Middle frontal gyrus (tissue), 1 donor: ENCODE data around the gene SNX7.

Source experiments
- DNase-seq: peaks from one replicate; pipeline ENCODE4 v3.0.0-alpha.2; 2015; ENCODE audit warnings: low spot score; ENCODE audit errors: extremely low spot score

Gene SNX7

DNA sequence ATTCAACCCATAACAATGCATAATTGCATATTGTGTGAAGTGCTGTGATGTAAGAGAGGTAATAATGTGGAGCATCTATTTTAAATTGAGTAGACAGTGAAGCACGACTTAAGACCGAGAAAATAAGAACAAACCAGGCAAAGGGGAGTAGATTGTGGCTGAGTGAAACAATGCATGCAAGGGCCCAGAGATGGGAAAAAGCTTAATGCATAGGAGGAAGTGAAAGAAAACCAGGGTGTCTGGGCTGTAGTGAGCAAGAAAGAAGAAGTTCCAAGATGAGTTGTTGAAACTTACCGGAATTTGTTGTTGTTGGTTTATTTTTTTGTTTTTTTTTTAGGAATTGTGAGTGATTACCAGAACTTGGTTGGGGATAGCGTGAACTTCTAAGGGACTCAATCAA is 104.7 kb downstream of the SNX7 start:
- DNase-seq: no peak

GRCh38 chr1:98769162-98769561 is 107.6 kb downstream of the SNX7 start:
- DNase-seq: no peak

DNA sequence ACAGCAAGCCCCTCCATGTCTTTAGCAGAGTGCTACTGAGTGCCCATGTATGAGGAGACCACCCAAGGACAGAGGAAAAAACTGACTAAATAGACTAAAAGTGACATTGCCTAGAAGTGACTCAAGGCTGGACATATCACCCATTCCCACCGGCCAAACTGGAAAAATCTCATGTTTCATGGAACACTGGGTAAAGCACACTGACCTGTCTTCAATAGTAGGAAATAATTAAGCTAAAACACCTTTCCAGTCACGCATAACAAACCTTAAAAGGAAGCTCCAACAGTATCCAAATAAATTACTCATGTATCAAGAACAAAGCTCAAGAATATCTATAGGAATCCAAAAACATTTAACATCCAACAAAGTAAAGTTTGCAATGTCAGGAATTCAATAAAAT is 120.4 kb downstream of the SNX7 start:
- no peak for DNase-seq

GRCh38 chr1:98783821-98784220 is 122.3 kb downstream of the SNX7 start:
- DNase-seq: no peak

- DNase-seq: no peak
Observed at GRCh38 chr1:98791498-98791897, 130.0 kb downstream of the SNX7 start.

- DNase-seq: no peak
Observed at GRCh38 chr1:98792123-98792522, 130.6 kb downstream of the SNX7 start.

DNA sequence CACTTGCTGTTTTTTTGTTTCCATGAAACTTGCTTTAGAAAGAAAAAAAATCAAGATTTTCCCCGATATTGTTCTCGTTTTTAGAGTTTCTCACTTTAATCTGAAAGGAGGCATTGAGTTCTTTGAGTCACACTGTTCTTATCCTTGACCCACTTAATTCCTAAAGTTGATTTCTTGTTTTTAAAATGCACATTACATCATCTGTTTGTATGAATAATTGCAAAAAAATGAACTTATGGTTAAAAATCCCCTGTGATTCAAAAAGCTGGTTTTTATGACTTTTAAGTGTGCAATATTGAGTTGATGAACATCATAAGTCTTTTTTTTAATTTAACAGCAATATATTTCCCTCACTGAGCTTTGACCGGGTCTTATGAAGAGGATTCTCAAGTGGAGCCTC is 131.6 kb downstream of the SNX7 start:
- no peak for DNase-seq

- no peak for DNase-seq
Observed at GRCh38 chr1:98794196-98794886, 132.8 kb downstream of the SNX7 start.

DNA sequence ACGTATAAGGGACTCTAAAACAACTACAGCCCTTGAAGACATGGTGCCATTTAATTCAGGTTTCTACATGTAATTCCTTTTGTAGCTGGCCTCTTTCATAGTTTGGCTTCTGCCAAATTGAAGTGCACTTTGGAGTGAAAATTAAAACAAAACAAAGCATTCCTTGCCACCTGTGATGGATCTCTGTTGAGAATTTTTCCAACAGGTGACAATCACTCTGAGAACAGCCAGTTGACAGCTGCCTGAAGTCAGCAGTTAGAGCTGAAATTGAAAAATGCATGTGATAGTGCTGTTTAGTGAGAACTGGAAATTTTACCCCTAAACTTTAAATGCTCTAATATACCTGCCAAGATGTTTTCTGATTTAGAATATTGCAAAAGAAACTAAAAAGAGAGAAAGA is 134.5 kb downstream of the SNX7 start:
- DNase-seq: no peak

DNA sequence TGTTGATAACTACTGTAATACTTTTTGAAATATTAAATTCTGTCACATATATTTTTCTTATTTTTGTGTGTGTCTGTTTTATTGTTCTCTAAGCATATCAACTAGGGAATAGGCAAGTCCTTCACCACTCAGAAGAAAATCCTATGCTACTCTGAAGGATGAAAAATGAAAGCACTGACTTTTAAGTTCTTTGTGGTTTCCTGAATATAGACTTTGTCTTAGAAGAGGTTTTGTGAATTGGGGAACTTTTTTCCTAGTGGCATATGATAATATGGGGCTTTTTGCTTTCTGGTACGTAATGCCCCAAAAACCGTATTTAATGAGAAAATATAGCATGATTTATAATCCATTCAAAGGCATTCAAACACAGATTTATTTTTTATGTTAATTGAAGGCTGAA is 136.0 kb downstream of the SNX7 start:
- DNase-seq: no peak
